Measurements from ENCODE around the gene OR5H6.
"Not testable (repeated sequence)": the region's sequence is repeated elsewhere in the genome, so short reads cannot be mapped to it uniquely, and the experiment has no call there.

OR5H6 gene

GRCh38 chr3:98243843-98244242 lies 20.2 kb upstream of the OR5H6 start:
- Histone ChIP-seq H3K79me2 (ENCODE audit: control insufficient read depth, low read length) (no peaks in the 10 kb centered on the region), H3K9me2 (replicated peaks; ENCODE audit: control insufficient read depth, low read length) (no peaks in the 10 kb centered on the region), H3K4me2 (ENCODE audit: low read length) (no peak overlapping the region), H3F3A (ENCODE audit: control insufficient read depth, insufficient read depth) (no peaks in the 10 kb centered on the region), H3K27me3 (ENCODE audit: control insufficient read depth, low read length) (no peaks in the 10 kb centered on the region), H3K4me1 (ENCODE audit: control insufficient read depth, low read length) (no peaks in the 10 kb centered on the region), H3K27ac (ENCODE audit: low read depth, low read length) (no peak overlapping the region), H3K9me3 (ENCODE audit: control insufficient read depth, insufficient read depth, low read length) (no peaks in the 10 kb centered on the region), H3K4me3 (ENCODE audit: low read length) (no peak overlapping the region), H3K36me3 (ENCODE audit: control insufficient read depth, low read length) (no peaks in the 10 kb centered on the region), H4K20me1 (ENCODE audit: control insufficient read depth, insufficient read depth, low read depth, low read length) (no peaks in the 10 kb centered on the region)
- TF ChIP-seq EZH2phosphoT487 (IDR thresholded peaks at IDR 0.05; ENCODE audit: borderline replicate concordance, low read length) (no peak), CTCF (IDR thresholded peaks at IDR 0.05; ENCODE audit: low read depth, low read length, poor library complexity, severe bottlenecking) (no peak)

GRCh38 chr3:98246142-98246541 lies 17.9 kb upstream of the OR5H6 start:
- no peak overlapping the region for H3K27ac ChIP-seq (ENCODE audit: low read depth, low read length)
- no peak overlapping the region for H3K4me2 ChIP-seq (ENCODE audit: low read length)
- no peaks in the 10 kb centered on the region for H3K9me3 ChIP-seq (ENCODE audit: control insufficient read depth, insufficient read depth, low read length)
- no peaks in the 10 kb centered on the region for H3F3A ChIP-seq (ENCODE audit: control insufficient read depth, insufficient read depth)
- no peak overlapping the region for H3K4me3 ChIP-seq (ENCODE audit: low read length)
- H3K27me3 ChIP-seq (ENCODE audit: control insufficient read depth, low read length) = no peaks in the 10 kb centered on the region
- no peak for TF ChIP-seq EZH2phosphoT487 (IDR thresholded peaks at IDR 0.05; ENCODE audit: borderline replicate concordance, low read length)
- TF ChIP-seq CTCF (IDR thresholded peaks at IDR 0.05; ENCODE audit: low read depth, low read length, poor library complexity, severe bottlenecking) = no peak
- H4K20me1 ChIP-seq (ENCODE audit: control insufficient read depth, insufficient read depth, low read depth, low read length) = no peaks in the 10 kb centered on the region
- no peaks in the 10 kb centered on the region for H3K36me3 ChIP-seq (ENCODE audit: control insufficient read depth, low read length)
- no peaks in the 10 kb centered on the region for H3K4me1 ChIP-seq (ENCODE audit: control insufficient read depth, low read length)
- H3K9me2 ChIP-seq (replicated peaks; ENCODE audit: control insufficient read depth, low read length) = no peaks in the 10 kb centered on the region
- no peaks in the 10 kb centered on the region for H3K79me2 ChIP-seq (ENCODE audit: control insufficient read depth, low read length)

- H3K4me2 ChIP-seq (ENCODE audit: low read length); H3K79me2 ChIP-seq (ENCODE audit: control insufficient read depth, low read length); H3K36me3 ChIP-seq (ENCODE audit: control insufficient read depth, low read length); H3K4me1 ChIP-seq (ENCODE audit: control insufficient read depth, low read length); H3K27me3 ChIP-seq (ENCODE audit: control insufficient read depth, low read length); H3K4me3 ChIP-seq (ENCODE audit: low read length); H3K9me3 ChIP-seq (ENCODE audit: control insufficient read depth, insufficient read depth, low read length); H4K20me1 ChIP-seq (ENCODE audit: control insufficient read depth, insufficient read depth, low read depth, low read length); H3K27ac ChIP-seq (ENCODE audit: low read depth, low read length); H3F3A ChIP-seq (ENCODE audit: control insufficient read depth, insufficient read depth); H3K9me2 ChIP-seq (replicated peaks; ENCODE audit: control insufficient read depth, low read length): not testable (repeated sequence)
Measured at GRCh38 chr3:98256026-98256425, 8.0 kb upstream of the OR5H6 start.

- H3K4me1 ChIP-seq (ENCODE audit: control insufficient read depth, low read length) = no peaks in the 10 kb centered on the region
- TF ChIP-seq CTCF (IDR thresholded peaks at IDR 0.05; ENCODE audit: low read depth, low read length, poor library complexity, severe bottlenecking) (peak; percentile 54), EZH2phosphoT487 (IDR thresholded peaks at IDR 0.05; ENCODE audit: borderline replicate concordance, low read length) (no peak)
- no peak overlapping the region for H3K4me3 ChIP-seq (ENCODE audit: low read length)
- H3K79me2 ChIP-seq (ENCODE audit: control insufficient read depth, low read length) = no peaks in the 10 kb centered on the region
- no peaks in the 10 kb centered on the region for H3K9me3 ChIP-seq (ENCODE audit: control insufficient read depth, insufficient read depth, low read length)
- H3K9me2 ChIP-seq (replicated peaks; ENCODE audit: control insufficient read depth, low read length) = no peaks in the 10 kb centered on the region
- no peaks in the 10 kb centered on the region for H3K36me3 ChIP-seq (ENCODE audit: control insufficient read depth, low read length)
- no peak overlapping the region for H3K4me2 ChIP-seq (ENCODE audit: low read length)
- H3F3A ChIP-seq (ENCODE audit: control insufficient read depth, insufficient read depth) = no peaks in the 10 kb centered on the region
- no peaks in the 10 kb centered on the region for H3K27me3 ChIP-seq (ENCODE audit: control insufficient read depth, low read length)
- no peak overlapping the region for H3K27ac ChIP-seq (ENCODE audit: low read depth, low read length)
- H4K20me1 ChIP-seq (ENCODE audit: control insufficient read depth, insufficient read depth, low read depth, low read length) = no peaks in the 10 kb centered on the region
Measured at GRCh38 chr3:98259707-98260106, 4.3 kb upstream of the OR5H6 start.

Measured in DOHH2 (cell line).